ENCODE measurements around the gene LIPE.

- TF ChIP-seq CTCF (IDR thresholded peaks at IDR 0.05) (no peak), POLR2A (IDR thresholded peaks at IDR 0.05) (no peak)
Measured at GRCh38 chr19:42403586-42403985, 23.6 kb downstream of the LIPE start.

All from uterus (tissue), 2 donors.